Mononuclear cell (primary cell): ENCODE results near the gene AMFR. TPM values are rescaled to one million over a fixed set of nuclear protein-coding genes. Genes with fewer than 3 reads are reported as not detected.
"Not testable (repeated sequence)": the region's sequence is repeated elsewhere in the genome, so short reads cannot be mapped to it uniquely, and the experiment has no call there.

Experiments
- H3K27me3 ChIP-seq: 2 replicates; pipeline ENCODE4 v1.6.0; 2011; ENCODE audit warnings: low read length, control low read depth; ENCODE audit not compliant: insufficient read depth
- H3K4me1 ChIP-seq: 2 replicates; pipeline ENCODE4 v1.5.1; 2011; ENCODE audit warnings: mild to moderate bottlenecking, low read length, control low read depth; ENCODE audit not compliant: insufficient read depth
- H3K4me3 ChIP-seq: 2 replicates; pipeline ENCODE4 v1.5.1; 2011; ENCODE audit warnings: mild to moderate bottlenecking, low read length, moderate library complexity
- H3K9me3 ChIP-seq: 2 replicates; pipeline ENCODE4 v1.5.1; 2011; ENCODE audit warnings: low read depth, mild to moderate bottlenecking, control low read depth, low read length
- total RNA-seq: library from RNA; depleted of rRNA; stranded (reverse); fragments of >200 nt; gene quantifications from one replicate; pipeline ENCODE4 v1.2.3, GENCODE V29; 2012

Gene AMFR
- total RNA-seq, 1 donor: 193 TPM

- H3K27me3 ChIP-seq: no peaks in the 10 kb centered on the region
- H3K9me3 ChIP-seq: no peaks in the 10 kb centered on the region
- peaks cover 22% of the 10 kb centered on the region for H3K4me1 ChIP-seq
- no peak overlapping the region for H3K4me3 ChIP-seq
Observed at GRCh38 chr16:56414366-56414765, 11.0 kb downstream of the AMFR start.

- Histone ChIP-seq H3K27me3 (no peaks in the 10 kb centered on the region), H3K9me3 (no peaks in the 10 kb centered on the region), H3K4me3 (no peak overlapping the region), H3K4me1 (peaks cover 27% of the 10 kb centered on the region)
Observed at GRCh38 chr16:56413381-56413780, 12.0 kb downstream of the AMFR start.

GRCh38 chr16:56411624-56412023 is 13.7 kb downstream of the AMFR start:
- Histone ChIP-seq H3K4me3 (no peak overlapping the region), H3K4me1 (peaks cover 23% of the 10 kb centered on the region), H3K27me3 (no peaks in the 10 kb centered on the region), H3K9me3 (no peaks in the 10 kb centered on the region)

GRCh38 chr16:56411123-56411522 is 14.2 kb downstream of the AMFR start:
- peaks cover 18% of the 10 kb centered on the region for H3K4me1 ChIP-seq
- no peaks in the 10 kb centered on the region for H3K27me3 ChIP-seq
- H3K4me3 ChIP-seq: no peak overlapping the region

GRCh38 chr16:56409195-56409594 is 16.1 kb downstream of the AMFR start:
- Histone ChIP-seq H3K27me3 (no peaks in the 10 kb centered on the region), H3K4me3 (no peak overlapping the region), H3K9me3 (no peaks in the 10 kb centered on the region), H3K4me1 (peaks cover 6% of the 10 kb centered on the region)

More at GRCh38 chr16:56411123-56411522, 14.2 kb downstream of the AMFR start:
- no peaks in the 10 kb centered on the region for H3K9me3 ChIP-seq

- Histone ChIP-seq H3K4me1 (peaks cover 6% of the 10 kb centered on the region), H3K27me3 (no peaks in the 10 kb centered on the region), H3K9me3 (no peaks in the 10 kb centered on the region), H3K4me3 (no peak overlapping the region)
Observed at GRCh38 chr16:56408379-56409098, 16.8 kb downstream of the AMFR start.

GRCh38 chr16:56405977-56406672 is 19.2 kb downstream of the AMFR start:
- Histone ChIP-seq H3K4me3 (no peak overlapping the region), H3K27me3 (no peaks in the 10 kb centered on the region), H3K4me1 (peaks cover 6% of the 10 kb centered on the region), H3K9me3 (no peaks in the 10 kb centered on the region)

- Histone ChIP-seq H3K4me3 (no peak overlapping the region), H3K4me1 (no peaks in the 10 kb centered on the region), H3K27me3 (no peaks in the 10 kb centered on the region), H3K9me3 (no peaks in the 10 kb centered on the region)
Observed at GRCh38 chr16:56401482-56401881, 23.9 kb downstream of the AMFR start.

- H3K4me3 ChIP-seq: no peak overlapping the region
- no peaks in the 10 kb centered on the region for H3K4me1 ChIP-seq
- H3K27me3 ChIP-seq: no peaks in the 10 kb centered on the region
- no peaks in the 10 kb centered on the region for H3K9me3 ChIP-seq
Observed at GRCh38 chr16:56400458-56400857, 24.9 kb downstream of the AMFR start.

GRCh38 chr16:56399486-56399885 is 25.9 kb downstream of the AMFR start:
- Histone ChIP-seq H3K4me3 (no peak overlapping the region), H3K4me1 (no peaks in the 10 kb centered on the region), H3K9me3 (no peaks in the 10 kb centered on the region), H3K27me3 (no peaks in the 10 kb centered on the region)

- H3K4me1 ChIP-seq: no peaks in the 10 kb centered on the region
- H3K9me3 ChIP-seq: no peaks in the 10 kb centered on the region
- H3K4me3 ChIP-seq: no peak overlapping the region
- no peaks in the 10 kb centered on the region for H3K27me3 ChIP-seq
Observed at GRCh38 chr16:56399047-56399446, 26.3 kb downstream of the AMFR start.

- H3K27me3 ChIP-seq, H3K4me1 ChIP-seq, H3K9me3 ChIP-seq, H3K4me3 ChIP-seq: not testable (repeated sequence)
Observed at GRCh38 chr16:56396724-56397123, 28.6 kb downstream of the AMFR start.

GRCh38 chr16:56389554-56389953 is 35.8 kb downstream of the AMFR start:
- Histone ChIP-seq H3K4me1 (no peaks in the 10 kb centered on the region), H3K4me3 (no peak overlapping the region), H3K27me3 (no peaks in the 10 kb centered on the region), H3K9me3 (no peaks in the 10 kb centered on the region)

GRCh38 chr16:56388209-56388608 is 37.1 kb downstream of the AMFR start:
- H3K4me3 ChIP-seq: no peak overlapping the region
- no peaks in the 10 kb centered on the region for H3K27me3 ChIP-seq
- H3K9me3 ChIP-seq: no peaks in the 10 kb centered on the region
- no peaks in the 10 kb centered on the region for H3K4me1 ChIP-seq

- no peaks in the 10 kb centered on the region for H3K4me1 ChIP-seq
- H3K9me3 ChIP-seq: no peaks in the 10 kb centered on the region
- no peaks in the 10 kb centered on the region for H3K27me3 ChIP-seq
- H3K4me3 ChIP-seq: no peak overlapping the region
Observed at GRCh38 chr16:56387396-56387795, 37.9 kb downstream of the AMFR start.
